Fibroblast of villous mesenchyme (primary cell): ENCODE measurements around the gene MCTP1. TPM values are rescaled to one million over a fixed set of nuclear protein-coding genes. Genes with fewer than 3 reads are reported as not detected.

Experiments
- DNase-seq: peaks from one replicate; pipeline ENCODE4 v3.0.0-alpha.2; 2010; ENCODE audit warnings: low read depth
- H3K4me3 ChIP-seq: 2 replicates; pipeline ENCODE4 v1.5.1; 2011; ENCODE audit warnings: low read depth, mild to moderate bottlenecking, low read length
- CTCF ChIP-seq: IDR thresholded peaks from 2 replicates; pipeline ENCODE4 v1.5.1; 2012; ENCODE audit warnings: low read depth, mild to moderate bottlenecking, low read length; ENCODE audit not compliant: insufficient read depth
- total RNA-seq: library from RNA; depleted of rRNA; stranded (reverse); fragments of >200 nt; gene quantifications from 2 replicates; pipeline ENCODE4 v1.2.3, GENCODE V29; 2012

Gene MCTP1
- total RNA-seq, 1 donor = 14.7 TPM

- TF ChIP-seq CTCF = no peak
- DNase-seq = no peak
- H3K4me3 ChIP-seq = no peak overlapping the region
These were observed 537.5 kb downstream of the MCTP1 start for GRCh38 chr5:94747371-94747770.

- H3K4me3 ChIP-seq = no peak overlapping the region
- TF ChIP-seq CTCF = no peak
- no peak for DNase-seq
These were observed 538.2 kb downstream of the MCTP1 start for GRCh38 chr5:94746731-94747124.

GRCh38 chr5:94745786-94746730, 538.8 kb downstream of the MCTP1 start:
- TF ChIP-seq CTCF = no peak
- no peak overlapping the region for H3K4me3 ChIP-seq
- no peak for DNase-seq

- H3K4me3 ChIP-seq = no peak overlapping the region
- TF ChIP-seq CTCF = no peak
- DNase-seq = no peak
These were observed 540.0 kb downstream of the MCTP1 start for GRCh38 chr5:94744906-94745305.

GRCh38 chr5:94742852-94743251, 542.0 kb downstream of the MCTP1 start:
- no peak for TF ChIP-seq CTCF
- no peak overlapping the region for H3K4me3 ChIP-seq
- no peak for DNase-seq

- no peak overlapping the region for H3K4me3 ChIP-seq
- TF ChIP-seq CTCF = no peak
These were observed 544.6 kb downstream of the MCTP1 start for GRCh38 chr5:94740286-94740685.

GRCh38 chr5:94736498-94736897, 548.4 kb downstream of the MCTP1 start:
- no peak for DNase-seq
- no peak for TF ChIP-seq CTCF
- no peak overlapping the region for H3K4me3 ChIP-seq

More at GRCh38 chr5:94740286-94740685, 544.6 kb downstream of the MCTP1 start:
- no peak for DNase-seq
